IPS DF 4.7 (cell line): ENCODE data around the gene MTIF3.

Source experiments
- DNase-seq: peaks from one replicate; pipeline ENCODE4 v3.0.0-alpha.2; 2013; ENCODE audit warnings: low spot score; ENCODE audit errors: extremely low read depth

Gene MTIF3

GRCh38 chr13:27449936-27450828 lies at the start of gene MTIF3:
TSS of gene MTIF3 (minus strand) at chr13:27450564. CDS start at chr13:27440448, 10,116 bp downstream.
- peak; percentile 88 for DNase-seq

- no peak for DNase-seq
Measured at GRCh38 chr13:27497563-27498230, 47.3 kb upstream of the MTIF3 start.

- no peak for DNase-seq
Measured at GRCh38 chr13:27496536-27497273, 46.3 kb upstream of the MTIF3 start.

- no peak for DNase-seq
Measured at GRCh38 chr13:27496006-27496405, 45.6 kb upstream of the MTIF3 start.

GRCh38 chr13:27495551-27495950 lies 45.2 kb upstream of the MTIF3 start:
- no peak for DNase-seq

- no peak for DNase-seq
Measured at GRCh38 chr13:27493981-27494380, 43.6 kb upstream of the MTIF3 start.

GRCh38 chr13:27489456-27489855 lies 39.1 kb upstream of the MTIF3 start:
- DNase-seq: no peak

GRCh38 chr13:27487776-27488175 lies 37.4 kb upstream of the MTIF3 start:
- DNase-seq: no peak

GRCh38 chr13:27483421-27483820 lies 33.1 kb upstream of the MTIF3 start:
- DNase-seq: no peak

GRCh38 chr13:27482983-27483382 lies 32.6 kb upstream of the MTIF3 start:
- DNase-seq: no peak

- DNase-seq: peak; percentile 71
Measured at GRCh38 chr13:27481766-27482165, 31.4 kb upstream of the MTIF3 start.

- no peak for DNase-seq
Measured at GRCh38 chr13:27476943-27477703, 26.8 kb upstream of the MTIF3 start.

- DNase-seq: no peak
Measured at GRCh38 chr13:27474751-27475268, 24.4 kb upstream of the MTIF3 start.

- no peak for DNase-seq
Measured at GRCh38 chr13:27472941-27473340, 22.6 kb upstream of the MTIF3 start.

- DNase-seq: no peak
Measured at GRCh38 chr13:27472441-27472840, 22.1 kb upstream of the MTIF3 start.

- DNase-seq: no peak
Measured at GRCh38 chr13:27470075-27470820, 19.9 kb upstream of the MTIF3 start.

- no peak for DNase-seq
Measured at GRCh38 chr13:27466513-27466912, 16.1 kb upstream of the MTIF3 start.

- DNase-seq: no peak
Measured at GRCh38 chr13:27465611-27466010, 15.2 kb upstream of the MTIF3 start.

- no peak for DNase-seq
Measured at GRCh38 chr13:27463500-27463899, 13.1 kb upstream of the MTIF3 start.

GRCh38 chr13:27461940-27462584 lies 11.7 kb upstream of the MTIF3 start:
- DNase-seq: no peak
